Embryonic facial prominence (tissue), 1 donor: ENCODE data around the gene SLC52A1.
"Not testable (repeated sequence)": the region's sequence is repeated elsewhere in the genome, so short reads cannot be mapped to it uniquely, and the experiment has no call there.

Source experiments
- DNase-seq: peaks from one replicate; pipeline ENCODE4 v3.0.0-alpha.2; 2016; ENCODE audit errors: extremely low spot score

SLC52A1 gene

GRCh38 chr17:5031365-5032082 is 3.7 kb downstream of the SLC52A1 start:
- DNase-seq, result peak; percentile 22

- not testable (repeated sequence) for DNase-seq
These were observed 5.1 kb downstream of the SLC52A1 start for GRCh38 chr17:5030168-5030567.

GRCh38 chr17:5027916-5028315 is 7.3 kb downstream of the SLC52A1 start:
- no peak for DNase-seq

GRCh38 chr17:5027299-5027698 is 7.9 kb downstream of the SLC52A1 start:
- no peak for DNase-seq

DNA sequence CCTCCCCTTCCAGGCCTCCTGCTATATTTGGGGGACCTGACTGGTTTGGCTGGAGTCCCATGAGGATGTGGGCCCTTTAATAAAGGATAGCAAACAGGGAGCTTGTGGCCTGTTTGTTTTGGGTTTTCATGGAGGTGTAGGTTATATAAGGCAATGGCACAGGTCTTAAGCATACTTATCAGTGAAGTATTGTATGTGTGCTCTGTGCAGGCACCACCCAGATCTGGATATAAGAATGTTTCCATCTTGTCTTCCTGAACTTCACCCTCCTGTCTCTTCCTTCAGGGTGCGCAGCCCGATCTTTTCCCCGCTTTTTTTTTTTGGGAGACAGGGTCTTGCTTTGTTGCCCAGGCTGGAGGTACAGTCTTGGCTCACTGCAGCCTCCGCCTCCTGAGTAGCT is 10.6 kb downstream of the SLC52A1 start:
- DNase-seq, result no peak

DNA sequence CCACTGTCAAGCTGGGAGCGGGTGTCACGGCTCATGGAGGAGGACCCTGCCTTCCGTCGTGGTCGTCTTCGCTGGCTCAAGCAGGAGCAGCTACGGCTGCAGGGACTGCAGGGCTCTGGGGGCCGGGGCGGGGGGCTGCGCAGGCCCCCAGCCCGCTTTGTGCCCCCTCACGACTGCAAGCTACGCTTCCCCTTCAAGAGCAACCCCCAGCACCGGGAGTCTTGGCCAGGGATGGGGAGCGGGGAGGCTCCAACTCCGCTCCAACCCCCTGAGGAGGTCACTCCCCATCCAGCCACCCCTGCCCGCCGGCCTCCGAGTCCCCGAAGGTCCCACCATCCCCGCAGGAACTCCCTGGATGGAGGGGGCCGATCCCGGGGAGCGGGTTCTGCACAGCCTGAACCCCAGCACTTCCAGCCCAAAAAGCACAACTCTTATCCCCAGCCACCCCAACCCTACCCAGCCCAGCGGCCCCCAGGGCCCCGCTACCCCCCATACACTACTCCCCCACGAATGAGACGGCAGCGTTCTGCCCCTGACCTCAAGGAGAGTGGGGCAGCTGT is 11.6 kb downstream of the SLC52A1 start:
- DNase-seq, result no peak

GRCh38 chr17:5022171-5022711 is 13.0 kb downstream of the SLC52A1 start:
- DNase-seq, result no peak

GRCh38 chr17:5020502-5021023 is 14.7 kb downstream of the SLC52A1 start:
- DNase-seq, result no peak

GRCh38 chr17:5019475-5019956 is 15.7 kb downstream of the SLC52A1 start:
- no peak for DNase-seq

GRCh38 chr17:5014357-5014756 is 20.9 kb downstream of the SLC52A1 start:
- no peak for DNase-seq

DNA sequence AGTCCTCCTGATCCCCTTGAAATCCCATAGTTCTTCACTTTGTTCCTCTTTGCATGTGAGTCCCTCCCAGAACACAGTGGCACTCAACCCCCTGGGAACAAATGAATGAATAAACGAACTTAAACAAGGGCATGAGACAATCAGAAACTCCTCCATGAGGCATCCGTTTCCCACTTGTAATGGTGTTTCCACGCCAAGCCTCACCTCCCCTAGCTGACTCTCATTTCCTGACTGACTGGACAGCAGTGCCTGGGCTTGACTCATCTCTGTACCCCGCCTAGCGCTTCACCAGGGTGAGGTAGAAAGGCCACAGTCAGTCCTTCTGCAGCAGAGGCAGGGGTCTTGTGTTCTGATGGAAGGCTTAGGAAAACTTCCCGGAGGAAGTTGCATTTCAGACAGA is 23.3 kb downstream of the SLC52A1 start:
- no peak for DNase-seq

- DNase-seq, result no peak
These were observed 31.9 kb downstream of the SLC52A1 start for GRCh38 chr17:5003214-5003867.

DNA sequence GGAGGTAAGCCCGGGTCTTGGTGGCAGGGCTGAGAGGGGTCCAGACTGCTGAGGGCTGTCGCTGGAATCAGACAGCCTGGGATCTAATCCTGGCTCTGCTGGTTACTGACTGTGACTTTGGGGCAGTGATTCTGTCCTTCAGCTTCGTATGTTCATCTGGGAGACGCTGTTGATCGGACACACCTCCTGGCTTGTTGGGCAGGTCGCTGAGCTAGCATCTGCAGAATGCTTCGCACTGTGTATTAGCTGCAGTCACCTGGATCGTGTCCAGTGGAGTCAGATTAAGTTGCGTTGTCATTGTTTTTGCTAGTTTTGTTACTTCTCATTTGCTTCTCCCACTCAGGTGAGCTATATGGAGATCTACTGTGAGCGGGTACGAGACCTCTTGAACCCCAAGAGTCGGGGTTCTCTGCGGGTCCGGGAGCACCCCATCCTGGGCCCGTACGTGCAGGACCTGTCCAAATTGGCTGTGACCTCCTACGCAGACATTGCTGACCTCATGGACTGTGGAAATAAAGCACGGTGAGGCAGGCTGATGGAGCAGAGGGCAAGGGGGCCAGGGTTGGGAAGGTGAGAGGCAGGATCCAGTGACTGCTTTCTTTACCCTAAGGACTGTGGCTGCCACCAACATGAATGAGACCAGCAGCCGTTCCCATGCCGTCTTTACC is 33.0 kb downstream of the SLC52A1 start:
- DNase-seq, result no peak

- DNase-seq, result no peak
These were observed 35.0 kb downstream of the SLC52A1 start for GRCh38 chr17:5000237-5000639.

DNA sequence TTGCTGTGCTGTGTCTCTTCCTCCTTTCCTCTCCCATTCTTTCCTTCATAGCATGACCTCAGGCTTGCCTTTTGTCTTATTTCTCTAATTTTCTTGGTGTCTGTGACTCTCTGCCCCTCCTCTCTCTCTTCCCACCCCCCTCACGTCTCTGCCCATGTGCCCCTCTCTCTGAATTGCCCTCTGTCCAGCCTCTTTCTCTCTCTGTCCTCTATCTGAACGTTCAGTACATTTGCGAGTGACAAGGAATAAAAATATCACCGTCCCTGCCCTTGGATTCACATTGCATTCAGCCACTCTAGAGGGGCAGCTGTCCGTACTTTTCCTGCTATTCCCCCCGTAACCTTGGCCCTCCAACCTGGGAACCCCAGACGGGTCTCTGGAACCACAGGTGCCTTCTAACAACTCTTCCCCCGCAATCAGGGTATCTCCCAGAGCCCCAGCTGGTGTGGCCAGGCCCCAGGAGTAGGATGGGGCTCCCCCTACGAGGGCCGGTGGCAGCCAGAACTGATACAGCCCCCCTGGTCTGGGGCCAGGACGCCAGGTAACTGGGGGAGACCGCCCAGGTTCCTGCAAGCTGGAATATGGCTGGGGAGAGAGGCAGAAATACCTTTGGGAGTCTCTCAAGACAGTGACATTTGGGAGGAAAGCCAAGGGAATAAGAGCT is 35.7 kb downstream of the SLC52A1 start:
- no peak for DNase-seq

- no peak for DNase-seq
These were observed 36.3 kb downstream of the SLC52A1 start for GRCh38 chr17:4998732-4999429.

GRCh38 chr17:4998027-4998731 is 37.0 kb downstream of the SLC52A1 start:
- DNase-seq, result no peak

- peak; percentile 72 for DNase-seq
These were observed 37.8 kb downstream of the SLC52A1 start, which contains the start of the genes INCA1 and KIF1C for GRCh38 chr17:4997302-4998026. INCA1 (minus strand) TSS chr17:4997522; CDS start chr17:4994437, 3,085 bp downstream. KIF1C (plus strand) TSS chr17:4997950; CDS start chr17:5000247, 2,297 bp downstream.

- no peak for DNase-seq
These were observed 41.1 kb downstream of the SLC52A1 start for GRCh38 chr17:4994081-4994595.
